GM12874 (cell line): Measurements from ENCODE around the gene KRTAP3-3.
"Not testable (repeated sequence)": the region's sequence is repeated elsewhere in the genome, so short reads cannot be mapped to it uniquely, and the experiment has no call there.

ENCODE experiments used
- TF ChIP-seq, protein P1 (sequence below): IDR thresholded peaks from 2 replicates; pipeline ENCODE4 v1.5.1; 2011; ENCODE audit warnings: low read depth, mild to moderate bottlenecking, control low read depth, low read length, moderate library complexity; ENCODE audit not compliant: insufficient read depth

The KRTAP3-3 gene

DNA sequence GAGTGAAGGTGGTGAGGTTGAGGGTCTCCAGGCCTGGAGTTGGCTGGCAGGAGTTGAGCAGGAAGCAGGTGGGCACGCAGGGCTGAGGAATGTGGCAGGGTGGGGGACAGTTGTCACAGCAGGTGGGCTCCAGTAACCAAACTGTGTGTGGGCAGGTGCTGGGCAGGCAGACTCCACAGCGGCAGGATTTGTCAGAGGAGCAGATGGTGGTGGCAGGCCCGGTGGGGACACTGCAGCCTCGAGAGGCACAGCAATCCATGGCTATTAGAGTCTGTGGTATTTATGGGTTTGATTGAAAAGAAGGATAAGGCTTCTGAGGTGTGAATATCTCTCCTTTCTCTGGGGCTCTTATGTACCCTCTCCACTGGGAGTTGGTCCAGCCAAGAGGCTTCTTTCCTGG is at the start of gene KRTAP3-3:
Gene KRTAP3-3, minus strand, starts transcription at position 326 of the 400 bp plus-strand sequence. Its CDS starts 67 bp downstream, at position 259.
- TF ChIP-seq, protein P1, sequence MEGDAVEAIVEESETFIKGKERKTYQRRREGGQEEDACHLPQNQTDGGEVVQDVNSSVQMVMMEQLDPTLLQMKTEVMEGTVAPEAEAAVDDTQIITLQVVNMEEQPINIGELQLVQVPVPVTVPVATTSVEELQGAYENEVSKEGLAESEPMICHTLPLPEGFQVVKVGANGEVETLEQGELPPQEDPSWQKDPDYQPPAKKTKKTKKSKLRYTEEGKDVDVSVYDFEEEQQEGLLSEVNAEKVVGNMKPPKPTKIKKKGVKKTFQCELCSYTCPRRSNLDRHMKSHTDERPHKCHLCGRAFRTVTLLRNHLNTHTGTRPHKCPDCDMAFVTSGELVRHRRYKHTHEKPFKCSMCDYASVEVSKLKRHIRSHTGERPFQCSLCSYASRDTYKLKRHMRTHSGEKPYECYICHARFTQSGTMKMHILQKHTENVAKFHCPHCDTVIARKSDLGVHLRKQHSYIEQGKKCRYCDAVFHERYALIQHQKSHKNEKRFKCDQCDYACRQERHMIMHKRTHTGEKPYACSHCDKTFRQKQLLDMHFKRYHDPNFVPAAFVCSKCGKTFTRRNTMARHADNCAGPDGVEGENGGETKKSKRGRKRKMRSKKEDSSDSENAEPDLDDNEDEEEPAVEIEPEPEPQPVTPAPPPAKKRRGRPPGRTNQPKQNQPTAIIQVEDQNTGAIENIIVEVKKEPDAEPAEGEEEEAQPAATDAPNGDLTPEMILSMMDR: no peak

DNA sequence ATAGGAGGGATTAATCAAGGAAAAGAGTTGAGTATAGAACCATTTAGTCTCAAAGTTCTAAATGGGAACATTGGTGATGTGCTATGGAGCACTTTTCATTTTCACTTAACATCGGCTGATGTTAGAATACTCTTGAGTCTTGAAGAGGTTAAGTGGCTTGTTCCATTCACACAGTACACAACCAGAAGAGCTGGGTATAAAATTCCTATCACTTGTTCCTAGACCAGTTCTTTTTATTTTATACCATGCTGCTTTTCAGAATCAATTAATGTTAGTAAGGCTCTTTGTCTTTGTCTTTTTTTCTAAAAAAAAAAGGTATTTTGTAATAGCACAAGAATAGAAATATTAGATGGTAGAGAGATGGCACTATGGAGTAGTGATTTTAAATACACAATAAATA is 49.0 kb upstream of the KRTAP3-3 start:
- TF ChIP-seq, protein P1: no peak

DNA sequence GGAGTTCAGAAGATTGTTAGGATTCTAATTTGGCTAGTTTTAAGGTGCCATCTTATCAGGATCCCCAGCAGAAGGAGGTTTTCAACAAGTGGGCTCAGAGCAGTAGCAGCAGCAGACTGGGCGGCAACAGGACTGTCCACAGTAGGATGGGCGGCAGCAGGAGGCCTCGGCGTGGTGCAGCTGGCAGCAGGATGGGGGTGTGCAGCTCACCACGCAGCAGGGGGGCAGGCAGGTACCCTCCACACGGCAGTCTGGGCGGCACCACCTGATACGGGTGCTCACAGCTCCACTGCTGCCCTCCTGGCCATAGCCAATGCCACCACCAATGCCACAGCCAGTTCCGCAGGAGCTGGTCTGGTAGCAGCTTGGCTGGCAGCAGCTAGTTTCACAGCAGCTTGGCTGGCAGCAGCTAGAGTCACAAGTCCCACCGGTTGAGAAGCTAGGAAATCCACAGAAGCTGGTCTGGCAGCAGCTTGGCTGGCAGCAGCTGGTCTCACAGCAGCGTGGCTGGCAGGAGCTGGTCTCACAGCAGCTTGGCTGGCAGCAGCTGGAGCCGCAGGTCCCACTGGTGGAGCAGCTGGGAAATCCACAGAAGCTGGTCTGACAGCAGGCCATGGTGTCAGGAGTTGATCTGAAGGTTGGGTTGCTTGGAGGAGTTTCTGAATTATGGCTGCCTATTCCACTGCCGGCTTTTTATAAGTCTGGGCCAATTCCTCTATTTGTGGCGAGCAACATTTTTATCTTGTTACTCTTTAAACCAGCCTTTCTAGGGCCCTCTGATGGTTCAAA is 47.0 kb upstream of the KRTAP3-3 start, which contains the start of gene KRTAP1-1:
Gene KRTAP1-1, minus strand, starts transcription at position 668 of the 789 bp plus-strand sequence. Its CDS starts 53 bp downstream, at position 615.
- TF ChIP-seq, protein P1: not testable (repeated sequence)

DNA sequence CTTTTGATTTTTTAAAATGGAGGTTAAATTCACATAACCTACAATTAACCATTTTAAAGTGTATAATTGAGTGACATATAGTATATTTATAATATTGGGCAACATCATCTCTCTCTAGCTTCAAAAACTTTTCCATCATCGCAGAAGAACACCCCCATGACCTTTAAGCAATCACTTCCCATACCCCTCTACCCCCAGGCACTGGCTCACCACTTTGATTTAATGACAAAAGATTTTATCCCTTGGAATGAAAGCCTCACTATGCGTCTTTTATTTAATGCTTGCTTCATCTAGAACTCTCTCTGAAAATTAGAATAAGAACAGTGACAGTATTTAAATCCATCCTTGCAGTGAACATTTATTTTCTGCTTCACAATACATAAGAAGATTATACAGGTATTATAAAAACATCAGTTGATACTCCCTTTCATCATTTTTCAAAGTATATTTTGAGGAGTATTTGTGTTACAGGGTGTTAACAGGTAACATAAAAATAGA is 43.9 kb upstream of the KRTAP3-3 start:
- TF ChIP-seq, protein P1: no peak

DNA sequence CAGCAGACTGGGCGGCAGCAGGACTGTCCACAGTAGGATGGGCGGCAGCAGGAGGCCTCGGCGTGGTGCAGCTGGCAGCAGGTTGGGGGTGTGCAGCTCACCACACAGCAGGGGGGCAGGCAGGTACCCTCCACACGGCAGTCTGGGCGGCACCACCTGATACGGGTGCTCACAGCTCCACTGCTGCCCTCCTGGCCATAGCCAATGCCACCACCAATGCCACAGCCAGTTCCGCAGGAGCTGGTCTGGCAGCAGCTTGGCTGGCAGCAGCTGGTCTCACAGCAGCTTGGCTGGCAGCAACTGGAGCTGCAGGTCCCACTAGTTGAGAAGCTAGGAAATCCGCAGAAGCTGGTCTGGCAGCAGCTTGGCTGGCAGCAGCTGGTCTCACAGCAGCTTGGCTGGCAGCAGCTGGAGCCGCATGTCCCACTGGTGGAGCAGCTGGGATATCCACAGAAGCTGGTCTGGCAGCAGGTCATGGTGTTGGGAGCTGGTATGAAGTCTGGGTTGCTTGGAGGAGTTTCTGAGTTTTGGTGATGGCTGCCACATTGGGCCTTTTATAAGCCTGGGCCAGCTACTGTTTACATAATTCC is 40.5 kb upstream of the KRTAP3-3 start, which contains the start of gene KRTAP1-3:
Gene KRTAP1-3, minus strand, starts transcription at position 529 of the 590 bp plus-strand sequence. Its CDS starts 53 bp downstream, at position 476.
- TF ChIP-seq, protein P1: not testable (repeated sequence)

DNA sequence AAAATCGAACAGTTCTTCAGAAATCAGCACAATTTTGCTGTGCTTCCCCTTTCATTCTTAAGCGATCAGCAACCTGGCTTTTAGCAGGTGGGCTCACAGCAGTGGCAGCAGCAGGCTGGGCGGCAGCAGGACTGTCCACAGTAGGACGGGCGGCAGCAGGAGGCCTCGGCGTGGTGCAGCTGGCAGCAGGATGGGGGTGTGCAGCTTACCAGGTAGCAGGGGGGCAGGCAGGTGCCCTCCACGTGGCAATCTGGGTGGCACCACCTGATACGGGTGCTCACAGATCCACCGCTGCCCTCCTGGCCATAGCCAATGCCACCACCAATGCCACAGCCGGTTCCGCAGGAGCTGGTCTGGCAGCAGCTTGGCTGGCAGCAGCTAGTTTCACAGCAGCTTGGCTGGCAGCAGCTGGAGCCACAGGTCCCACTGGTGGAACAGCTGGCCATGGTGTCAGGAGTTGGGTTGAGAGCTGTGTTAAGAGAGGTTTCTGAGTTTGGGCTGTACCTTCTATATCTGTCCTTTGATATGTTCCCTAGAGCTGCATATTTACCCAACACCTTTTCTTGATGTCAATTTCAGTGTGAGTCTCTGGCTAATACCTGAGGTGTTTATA is 35.8 kb upstream of the KRTAP3-3 start, which contains the start of gene KRTAP1-4:
Gene KRTAP1-4, minus strand, starts transcription at position 563 of the 613 bp plus-strand sequence. Its CDS starts 117 bp downstream, at position 446.
- TF ChIP-seq, protein P1: no peak
